Measurements from ENCODE around the gene SERGEF. TPM values are rescaled to one million over a fixed set of nuclear protein-coding genes. Genes with fewer than 3 reads are reported as not detected.
A peak's percentile ranks its signal among the peaks of the same experiment; 100 is the strongest.

SERGEF gene
- total and polyA plus RNA-seq, 2 of the 13 experiments (the other 11 are each of a cell fraction or from before 2014, with no cell fraction given), result 54.5 to 114 TPM

- TF ChIP-seq ARID4A (CRISPR knock-in tag; IDR thresholded peaks at IDR 0.05; ENCODE audit: borderline replicate concordance) (peak; percentile 79; the same call in 1 of the 2 replicates), ZNF543 (CRISPR knock-in tag; IDR thresholded peaks at IDR 0.05) (peak; percentile 74; the same call in 1 of the 2 replicates), ZNF460 (CRISPR knock-in tag; IDR thresholded peaks at IDR 0.05; ENCODE audit: borderline replicate concordance) (no peak; the same call in 1 of the 2 replicates), HCFC1 (IDR thresholded peaks at IDR 0.05; ENCODE audit: low read depth, low read length) (no peak), ZBED4 (CRISPR knock-in tag; IDR thresholded peaks at IDR 0.05; ENCODE audit: borderline replicate concordance) (peak; percentile 28; the same call in 1 of the 2 replicates), HIVEP1 (CRISPR knock-in tag; IDR thresholded peaks at IDR 0.05) (peak; percentile 99), ISX (CRISPR knock-in tag; conservative IDR thresholded peaks at IDR 0.05) (no peak), TBX3 (IDR thresholded peaks at IDR 0.05; ENCODE audit: borderline replicate concordance) (peak; percentile 90), ZNF510 (CRISPR knock-in tag; IDR thresholded peaks at IDR 0.05; ENCODE audit: low read depth) (no peak), ZFY (CRISPR knock-in tag; IDR thresholded peaks at IDR 0.05) (peak; percentile 39; the same call in 1 of the 2 replicates), BRF2 (CRISPR knock-in tag; IDR thresholded peaks at IDR 0.05) (peak; percentile 92; the same call in 1 of the 2 replicates), NR3C1 (CRISPR knock-in tag; IDR thresholded peaks at IDR 0.05) (no peak), SETDB1 (CRISPR knock-in tag; IDR thresholded peaks at IDR 0.05; ENCODE audit: borderline replicate concordance) (0 out of 2 replicates have a peak, but pooled peaks have one; percentile 36), CREB1 (IDR thresholded peaks at IDR 0.05) (no peak), CREB1 (CRISPR knock-in tag; IDR thresholded peaks at IDR 0.05) (peak; percentile 68), ZNF841 (CRISPR knock-in tag; IDR thresholded peaks at IDR 0.05; ENCODE audit: borderline replicate concordance) (peak; percentile 61; the same call in 1 of the 2 replicates), ZBTB7A (CRISPR knock-in tag; IDR thresholded peaks at IDR 0.05) (peak; percentile 91; the same call in 1 of the 2 replicates)
- TF ChIP-seq, protein P1, sequence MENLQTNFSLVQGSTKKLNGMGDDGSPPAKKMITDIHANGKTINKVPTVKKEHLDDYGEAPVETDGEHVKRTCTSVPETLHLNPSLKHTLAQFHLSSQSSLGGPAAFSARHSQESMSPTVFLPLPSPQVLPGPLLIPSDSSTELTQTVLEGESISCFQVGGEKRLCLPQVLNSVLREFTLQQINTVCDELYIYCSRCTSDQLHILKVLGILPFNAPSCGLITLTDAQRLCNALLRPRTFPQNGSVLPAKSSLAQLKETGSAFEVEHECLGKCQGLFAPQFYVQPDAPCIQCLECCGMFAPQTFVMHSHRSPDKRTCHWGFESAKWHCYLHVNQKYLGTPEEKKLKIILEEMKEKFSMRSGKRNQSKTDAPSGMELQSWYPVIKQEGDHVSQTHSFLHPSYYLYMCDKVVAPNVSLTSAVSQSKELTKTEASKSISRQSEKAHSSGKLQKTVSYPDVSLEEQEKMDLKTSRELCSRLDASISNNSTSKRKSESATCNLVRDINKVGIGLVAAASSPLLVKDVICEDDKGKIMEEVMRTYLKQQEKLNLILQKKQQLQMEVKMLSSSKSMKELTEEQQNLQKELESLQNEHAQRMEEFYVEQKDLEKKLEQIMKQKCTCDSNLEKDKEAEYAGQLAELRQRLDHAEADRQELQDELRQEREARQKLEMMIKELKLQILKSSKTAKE (CRISPR knock-in tag; IDR thresholded peaks at IDR 0.05; ENCODE audit: borderline replicate concordance), result peak; percentile 90
These were observed 242.7 kb downstream of the SERGEF start (continued) for GRCh38 chr11:17770048-17770652.
